ENCODE data around the gene RNPEPL1. TPM values are rescaled to one million over a fixed set of nuclear protein-coding genes. Genes with fewer than 3 reads are reported as not detected.

RNPEPL1 gene
- total RNA-seq, 1 donor from 2014 or later: 22.7 TPM

- no peak overlapping the region for H3K4me3 ChIP-seq (ENCODE audit: insufficient read depth, low read depth, low read length)
- no peak overlapping the region for H3K9ac ChIP-seq (ENCODE audit: low read length)
- peaks cover 11% of the 10 kb centered on the region for H3K4me1 ChIP-seq (ENCODE audit: insufficient read depth, low read length)
- Mint-ChIP-seq H3K27me3 (ENCODE audit: low read depth, unreplicated experiment) (peaks cover 2% of the 10 kb centered on the region), H3K4me1 (ENCODE audit: low read depth, unreplicated experiment) (peaks cover 6% of the 10 kb centered on the region), H3K9me3 (ENCODE audit: unreplicated experiment) (peaks cover 4% of the 10 kb centered on the region), H3K4me3 (ENCODE audit: unreplicated experiment) (no peak overlapping the region), H3K36me3 (ENCODE audit: low read depth, unreplicated experiment) (peaks cover 3% of the 10 kb centered on the region), H3K27ac (ENCODE audit: unreplicated experiment) (no peak overlapping the region)
- H2AFZ ChIP-seq (ENCODE audit: low read depth, low read length): no peak overlapping the region
- no peak overlapping the region for H3K27ac ChIP-seq (ENCODE audit: low read depth, low read length)
- H3K79me2 ChIP-seq (ENCODE audit: insufficient read depth, low read length): no peaks in the 10 kb centered on the region
- DNase-seq (ENCODE audit: low read depth) (no peak), FAIRE-seq (no peak)
- no peaks in the 10 kb centered on the region for H3K9me3 ChIP-seq (ENCODE audit: insufficient read depth, low read depth, low read length)
- H3K4me2 ChIP-seq (ENCODE audit: low read length): no peak overlapping the region
- no peaks in the 10 kb centered on the region for H4K20me1 ChIP-seq (ENCODE audit: insufficient read depth, low read length)
- no peaks in the 10 kb centered on the region for H3K27me3 ChIP-seq (ENCODE audit: insufficient read depth, low read length)
- TF ChIP-seq EZH2 (IDR thresholded peaks at IDR 0.05; ENCODE audit: insufficient read depth, low read length) (no peak), CTCF (IDR thresholded peaks at IDR 0.05; ENCODE audit: insufficient read depth, low read depth, low read length) (no peak)
- no peaks in the 10 kb centered on the region for H3K36me3 ChIP-seq (ENCODE audit: insufficient read depth, low read length)
Observed at GRCh38 chr2:240623531-240624010, 55.3 kb downstream of the RNPEPL1 start.

GRCh38 chr2:240624011-240624949 is 56.0 kb downstream of the RNPEPL1 start:
- no peak overlapping the region for H3K27ac ChIP-seq (ENCODE audit: low read depth, low read length)
- peaks cover 11% of the 10 kb centered on the region for H3K4me1 ChIP-seq (ENCODE audit: insufficient read depth, low read length)
- H2AFZ ChIP-seq (ENCODE audit: low read depth, low read length): no peak overlapping the region
- no peak overlapping the region for H3K9ac ChIP-seq (ENCODE audit: low read length)
- H3K4me1 Mint-ChIP-seq (ENCODE audit: low read depth, unreplicated experiment): peaks cover 6% of the 10 kb centered on the region
- H3K9me3 Mint-ChIP-seq (ENCODE audit: unreplicated experiment): no peaks in the 10 kb centered on the region
- no peak for DNase-seq (ENCODE audit: low read depth)
- no peak overlapping the region for H3K27ac Mint-ChIP-seq (ENCODE audit: unreplicated experiment)
- H3K79me2 ChIP-seq (ENCODE audit: insufficient read depth, low read length): no peaks in the 10 kb centered on the region
- no peaks in the 10 kb centered on the region for H3K9me3 ChIP-seq (ENCODE audit: insufficient read depth, low read depth, low read length)
- no peaks in the 10 kb centered on the region for H3K36me3 Mint-ChIP-seq (ENCODE audit: low read depth, unreplicated experiment)
- H3K36me3 ChIP-seq (ENCODE audit: insufficient read depth, low read length): no peaks in the 10 kb centered on the region
- FAIRE-seq: no peak
- no peak for TF ChIP-seq CTCF (IDR thresholded peaks at IDR 0.05; ENCODE audit: insufficient read depth, low read depth, low read length)
- no peak overlapping the region for H3K4me3 ChIP-seq (ENCODE audit: insufficient read depth, low read depth, low read length)
- H3K4me3 Mint-ChIP-seq (ENCODE audit: unreplicated experiment): no peak overlapping the region
- no peak overlapping the region for H3K4me2 ChIP-seq (ENCODE audit: low read length)
- peaks cover 4% of the 10 kb centered on the region for H3K27me3 Mint-ChIP-seq (ENCODE audit: low read depth, unreplicated experiment)
- H4K20me1 ChIP-seq (ENCODE audit: insufficient read depth, low read length): no peaks in the 10 kb centered on the region
- H3K27me3 ChIP-seq (ENCODE audit: insufficient read depth, low read length): no peaks in the 10 kb centered on the region
